Endothelial cell of umbilical vein (primary cell): ENCODE results near the gene CEP44. TPM values are rescaled to one million over a fixed set of nuclear protein-coding genes. Genes with fewer than 3 reads are reported as not detected.

Experiments
- BruUV-seq: library from RNA; stranded (reverse); fragments of 400-500 nt; replicated peaks from 2 replicates; lab custom pipeline; 2021; lab: Mats Ljungman, UMichigan
- CTCF ChIA-PET: fragments of 300-600, 350-600 bp; sonication (Branson Sonifier 250); formaldehyde crosslinking; loops from one replicate; lab custom pipeline; 2021; ENCODE audit warnings: antibody characterized with exemption, inconsistent platforms; lab: Charles Lee
- POLR2A ChIA-PET: fragments of 300-600, 350-600 bp; sonication (Branson Sonifier 250); formaldehyde crosslinking; loops from one replicate; lab custom pipeline; 2021; ENCODE audit warnings: antibody characterized with exemption, inconsistent platforms; lab: Charles Lee
- DNase-seq: peaks from one replicate; pipeline ENCODE4 v3.0.0-alpha.2; 2011; ENCODE audit warnings: low read depth, low spot score
- FAIRE-seq: peaks from 2 replicates; lab custom pipeline; 2011; peaks lifted over from hg19 to GRCh38; lab: Jason Lieb, UNC
- H2AFZ ChIP-seq: 2 replicates; pipeline ENCODE4 v1.6.0; 2012; ENCODE audit warnings: low read depth, low read length, control low read depth, inconsistent platforms
- H3K27ac ChIP-seq: 2 replicates; pipeline ENCODE4 v1.5.1; 2011; ENCODE audit warnings: low read depth, mild to moderate bottlenecking, control low read depth, low read length, moderate library complexity; ENCODE audit not compliant: insufficient read depth
- H3K27me3 ChIP-seq, 2 experiments: 2 replicates each; pipeline versions ENCODE4 v1.6.0 to v1.6.1; 2011; ENCODE audit warnings: low read length in 2 of 2, mixed read lengths in 1 of 2; ENCODE audit not compliant: control insufficient read depth in 2 of 2, insufficient read depth in 2 of 2
- H3K36me3 ChIP-seq, 2 experiments: 2 replicates in 1 of 2; 3 replicates in 1 of 2; pipeline ENCODE4 v1.5.1; 2011; ENCODE audit warnings: low read length in 2 of 2, mild to moderate bottlenecking in 1 of 2, moderate library complexity in 1 of 2; ENCODE audit not compliant: control insufficient read depth in 2 of 2, insufficient read depth in 2 of 2; ENCODE audit errors: extremely low read depth in 1 of 2
- H3K4me1 ChIP-seq: 3 replicates; pipeline ENCODE4 v1.5.1; 2011; ENCODE audit warnings: mild to moderate bottlenecking, low read length; ENCODE audit not compliant: control insufficient read depth, insufficient read depth; ENCODE audit errors: extremely low read depth
- H3K4me2 ChIP-seq: 2 replicates; pipeline ENCODE4 v1.6.1; 2011; ENCODE audit warnings: low read length, control low read depth, mixed read lengths; ENCODE audit not compliant: insufficient read depth
- H3K4me3 ChIP-seq, 3 experiments: fragments of 200-600 bp in 1 of 3; sonication (generic), shearing (Covaris generic) in 1 of 3; replicated peaks in 1 of 3; 2 replicates each; pipeline ENCODE4 v1.5.1; 2011 to 2016; ENCODE audit warnings: control low read depth in 3 of 3, low read length in 3 of 3, mild to moderate bottlenecking in 2 of 3, inconsistent platforms in 1 of 3, low read depth in 1 of 3, moderate library complexity in 1 of 3; ENCODE audit not compliant: insufficient read depth in 1 of 3
- H3K79me2 ChIP-seq: 2 replicates; pipeline ENCODE4 v1.6.0; 2012; ENCODE audit warnings: low read length, inconsistent platforms; ENCODE audit not compliant: control insufficient read depth, insufficient read depth
- H3K9ac ChIP-seq: replicated peaks from 2 replicates; pipeline ENCODE3; 2011; ENCODE audit warnings: low read length, control low read depth; ENCODE audit not compliant: insufficient read depth; ENCODE audit errors: extremely low read depth
- H3K9me1 ChIP-seq: replicated peaks from 3 replicates; pipeline ENCODE4 v1.6.0; 2011; ENCODE audit warnings: mild to moderate bottlenecking, low read length; ENCODE audit not compliant: control insufficient read depth, insufficient read depth; ENCODE audit errors: extremely low read depth
- H3K9me3 ChIP-seq: replicated peaks from 2 replicates; pipeline ENCODE4 v1.5.1; 2012; ENCODE audit warnings: low read length, inconsistent platforms; ENCODE audit not compliant: control insufficient read depth, insufficient read depth
- H4K20me1 ChIP-seq: replicated peaks from 2 replicates; pipeline ENCODE3; 2011; ENCODE audit warnings: mild to moderate bottlenecking, low read length; ENCODE audit not compliant: control insufficient read depth, insufficient read depth; ENCODE audit errors: extremely low read depth
- CTCF ChIP-seq, 2 donors: IDR thresholded peaks; 1 replicate in 1 of 2; 2 replicates in 1 of 2; pipeline ENCODE4 v1.5.1; 2011; ENCODE audit warnings: low read length in 2 of 2, mild to moderate bottlenecking in 2 of 2, moderate library complexity in 2 of 2, control low read depth in 1 of 2, inconsistent platforms in 1 of 2, low read depth in 1 of 2; ENCODE audit not compliant: insufficient read depth in 1 of 2; ENCODE audit errors: extremely low read depth in 1 of 2
- EZH2 ChIP-seq: IDR thresholded peaks from 2 replicates; pipeline ENCODE4 v1.6.1; 2012; ENCODE audit warnings: borderline replicate concordance, low read depth, mild to moderate bottlenecking, moderate library complexity, low read length, inconsistent platforms; ENCODE audit not compliant: severe bottlenecking
- FOS ChIP-seq: IDR thresholded peaks from 2 replicates; pipeline ENCODE4 v1.6.1; 2011; ENCODE audit warnings: mild to moderate bottlenecking, low read length, moderate library complexity, borderline replicate concordance; ENCODE audit not compliant: insufficient read depth
- GATA2 ChIP-seq: IDR thresholded peaks from 2 replicates; pipeline ENCODE4 v1.7.0; 2011; ENCODE audit warnings: low read depth, mild to moderate bottlenecking, moderate library complexity, mixed read lengths, low read length; ENCODE audit not compliant: insufficient read length, insufficient read depth
- JUN ChIP-seq: IDR thresholded peaks from 2 replicates; pipeline ENCODE4 v1.6.1; 2011; ENCODE audit warnings: borderline replicate concordance, low read depth; ENCODE audit not compliant: insufficient read length, insufficient read depth
- MYC ChIP-seq: IDR thresholded peaks from one replicate; pipeline ENCODE4 v1.6.1; 2011; ENCODE audit warnings: mild to moderate bottlenecking, low read depth, low read length
- POLR2A ChIP-seq: IDR thresholded peaks from 2 replicates; pipeline ENCODE4 v1.6.1; 2012; ENCODE audit warnings: low read depth, mild to moderate bottlenecking, control low read depth, low read length
- POLR2AphosphoS5 ChIP-seq: IDR thresholded peaks from 2 replicates; pipeline ENCODE4 v1.6.1; 2012; ENCODE audit warnings: low read depth, mild to moderate bottlenecking, control low read depth, low read length, moderate library complexity; ENCODE audit not compliant: insufficient read depth
- dilution Hi-C: fragments of 300-500 bp; cut with MboI; formaldehyde crosslinking; loops from one replicate; pipeline ENCODE4 v1.15.0; 2019; ENCODE audit warnings: low sequenced_read_pairs; ENCODE audit not compliant: extremely low pct_ligation_motif_present
- intact Hi-C: fragments of 100-400 bp; cut with micrococcal nuclease; formaldehyde crosslinking; loops from one replicate; pipeline ENCODE4 v1.10.0; 2022
- polyA plus RNA-seq, 4 experiments: library from polyadenylated mRNA; depleted of rRNA in 3 of 4; stranded (reverse) in 3 of 4; unstranded in 1 of 4; fragments of >200 nt; gene quantifications; 2 replicates each; pipeline versions ENCODE4 v1.2.1 to v1.2.3, GENCODE V29; 2011 to 2012; ENCODE audit warnings: missing spikeins in 1 of 4
- total RNA-seq: library from RNA; stranded (reverse); gene quantifications from 2 replicates; pipeline ENCODE4 v1.2.3, GENCODE V29; 2021
- TF ChIP-seq, protein P1 (sequence below): IDR thresholded peaks from 2 replicates; pipeline ENCODE4 v1.6.1; 2011; ENCODE audit not compliant: insufficient read depth, insufficient read length

The CEP44 gene
- total and polyA plus RNA-seq, 2 donors (not counting 3 experiments of a cell fraction or from before 2014, with no cell fraction given) = 2.0 to 13.0 TPM

DNA sequence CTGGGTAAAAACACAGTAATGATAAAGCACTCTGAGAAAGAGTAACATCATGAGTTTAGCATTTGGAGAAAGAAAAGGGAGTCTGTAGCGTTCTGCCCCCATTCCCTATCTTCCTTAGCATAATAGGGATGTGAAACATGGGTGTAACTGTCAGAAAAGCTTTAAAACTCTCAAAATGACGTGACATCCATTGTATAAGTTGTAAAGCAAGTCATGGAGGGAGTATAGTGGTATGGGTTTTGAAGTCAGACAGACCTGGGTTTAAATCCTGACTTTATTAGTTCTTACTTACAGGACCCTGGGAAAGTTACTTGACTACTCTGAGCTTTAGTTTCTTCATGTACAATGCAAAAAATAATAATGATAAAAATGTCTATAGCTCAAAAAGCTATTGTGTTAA is 17.3 kb upstream of the CEP44 start:
- Histone ChIP-seq H2AFZ (no peak overlapping the region), H3K9me1 (no peaks in the 10 kb centered on the region), H3K36me3 (no peaks in the 10 kb centered on the region), H4K20me1 (no peaks in the 10 kb centered on the region), H3K27me3 (no peaks in the 10 kb centered on the region), H3K4me3 (no peak overlapping the region), H3K9ac (no peak overlapping the region), H3K27ac (no peak overlapping the region), H3K79me2 (no peaks in the 10 kb centered on the region), H3K9me3 (no peaks in the 10 kb centered on the region), H3K4me1 (no peaks in the 10 kb centered on the region), H3K4me2 (no peak overlapping the region)
- dilution Hi-C loops = no loop called here
- FAIRE-seq (no peak), DNase-seq (no peak)
- BruUV-seq = no TSS peak
- CTCF ChIA-PET = interaction anchor here (0.9 kb wide), 1 partner anchor 9 kb away, joined by 3 read pairs; no protein-coding TSS in a partner anchor
- intact Hi-C loops = no loop called here
- POLR2A ChIA-PET = no interaction called here
- no peak for TF ChIP-seq CTCF (IDR thresholded peaks at IDR 0.05; ENCODE audit: extremely low read depth in 1 of 2, insufficient read depth in 1 of 2, low read depth in 1 of 2, low read length in 2 of 2)
- no peak for TF ChIP-seq EZH2
- no peak for TF ChIP-seq MYC
- no peak for TF ChIP-seq POLR2A
- TF ChIP-seq, protein P1, sequence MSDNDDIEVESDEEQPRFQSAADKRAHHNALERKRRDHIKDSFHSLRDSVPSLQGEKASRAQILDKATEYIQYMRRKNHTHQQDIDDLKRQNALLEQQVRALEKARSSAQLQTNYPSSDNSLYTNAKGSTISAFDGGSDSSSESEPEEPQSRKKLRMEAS = no peak
- TF ChIP-seq POLR2AphosphoS5 = no peak
- TF ChIP-seq JUN = no peak
- no peak for TF ChIP-seq FOS
- TF ChIP-seq GATA2 = no peak
